Fibroblast of pulmonary artery (primary cell): ENCODE measurements around the gene SPINT1.

ENCODE experiments used
- DNase-seq: peaks from one replicate; pipeline ENCODE4 v3.0.0-alpha.2; 2010; ENCODE audit warnings: low read depth
- H3K4me3 ChIP-seq: replicated peaks from 2 replicates; pipeline ENCODE4 v1.5.1; 2011; ENCODE audit warnings: low read depth, mild to moderate bottlenecking, control low read depth, low read length, moderate library complexity
- CTCF ChIP-seq: IDR thresholded peaks from 2 replicates; pipeline ENCODE4 v1.5.1; 2011; ENCODE audit warnings: mild to moderate bottlenecking, control low read depth, low read length, inconsistent platforms; ENCODE audit errors: missing control alignments

Gene SPINT1

GRCh38 chr15:40893019-40893670 lies 49.3 kb downstream of the SPINT1 start:
- H3K4me3 ChIP-seq: no peak overlapping the region
- no peak for DNase-seq
- no peak for TF ChIP-seq CTCF

GRCh38 chr15:40893733-40894680 lies 50.2 kb downstream of the SPINT1 start, which contains the start of gene VPS18:
VPS18 (plus strand) TSS chr15:40894450; CDS start chr15:40894769, 319 bp downstream.
- TF ChIP-seq CTCF: peak; percentile 66
- peak; percentile 98 for DNase-seq
- H3K4me3 ChIP-seq: peak within 1 kb of the TSS; percentile 97

- peak; percentile 78 for DNase-seq
- peak overlapping the region; percentile 97 for H3K4me3 ChIP-seq
- peak; percentile 60 for TF ChIP-seq CTCF
Observed at GRCh38 chr15:40894681-40895448, 51.0 kb downstream of the SPINT1 start.

- TF ChIP-seq CTCF: no peak
- H3K4me3 ChIP-seq: no peak overlapping the region
- DNase-seq: no peak
Observed at GRCh38 chr15:40899536-40900207, 55.8 kb downstream of the SPINT1 start.

- no peak overlapping the region for H3K4me3 ChIP-seq
- no peak for TF ChIP-seq CTCF
- no peak for DNase-seq
Observed at GRCh38 chr15:40900256-40901052, 56.6 kb downstream of the SPINT1 start.
